Measurements from ENCODE around the gene PPP1R2.
"Not testable (repeated sequence)": the region's sequence is repeated elsewhere in the genome, so short reads cannot be mapped to it uniquely, and the experiment has no call there.

PPP1R2 gene

DNA sequence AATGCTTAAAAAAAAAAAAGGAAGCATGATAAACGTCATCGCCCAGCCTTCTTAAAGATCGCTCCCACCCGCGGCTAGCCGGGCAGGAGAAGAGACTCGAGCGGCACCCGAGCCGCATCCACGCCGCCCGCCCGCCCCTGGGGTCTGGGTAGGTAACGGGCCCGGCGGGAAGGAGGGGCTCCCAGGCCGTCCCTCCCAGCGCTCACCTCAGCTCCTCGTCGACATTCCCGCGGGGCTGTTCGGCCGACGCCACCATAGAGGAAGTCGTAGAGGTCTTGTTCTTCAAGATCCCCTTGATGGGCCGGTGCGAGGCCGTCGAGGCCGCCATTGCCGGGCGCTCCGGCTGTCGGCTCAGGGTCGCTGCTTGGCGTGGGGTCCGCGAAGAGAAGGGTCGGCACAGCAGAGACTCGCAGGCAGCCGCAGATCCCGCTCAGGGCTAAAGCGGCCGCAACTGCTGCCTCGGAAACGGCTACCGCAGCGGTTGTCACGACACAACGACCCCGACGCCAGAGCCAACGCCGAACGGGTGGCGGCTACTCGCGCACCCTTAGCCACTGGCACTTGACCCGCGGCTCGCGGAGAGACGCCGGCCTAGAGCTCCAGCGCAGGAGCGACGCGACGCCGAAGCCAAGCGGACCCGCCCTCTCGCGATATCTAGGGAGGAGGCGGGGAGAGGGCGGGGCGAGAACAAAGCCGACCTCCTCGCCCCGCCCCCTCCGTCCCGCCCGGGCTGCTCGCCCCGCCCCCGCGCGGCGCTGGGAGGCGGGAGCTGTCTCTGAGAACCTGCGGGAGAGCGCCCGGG, at the start of gene PPP1R2:
Gene PPP1R2 (minus strand): TSS at position 628 of the 802 bp plus-strand sequence. CDS start 300 bp downstream, at position 328.
- FAIRE-seq (peak; percentile 72), DNase-seq (ENCODE audit: insufficient read length, low spot score) (peak; percentile 91)

DNA sequence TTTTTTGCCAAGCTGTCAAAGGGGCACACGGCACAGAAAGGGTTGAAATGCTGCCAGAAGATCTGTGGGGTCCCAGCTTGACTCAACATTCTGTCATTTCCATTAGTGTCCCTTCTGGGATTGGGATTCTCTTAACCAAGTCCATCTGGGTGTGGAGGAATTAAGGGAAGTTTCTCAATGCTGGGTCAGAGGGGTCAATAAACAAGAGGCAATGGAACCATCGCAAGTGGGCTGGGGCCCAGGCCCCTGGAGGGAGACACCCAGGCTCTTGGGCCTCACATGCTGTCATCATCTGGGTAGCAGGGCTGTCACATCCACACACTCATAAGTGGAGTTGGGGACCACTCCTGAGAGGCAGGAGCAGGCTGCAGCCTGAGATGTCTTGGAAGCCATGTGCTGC, 48.7 kb upstream of the PPP1R2 start:
- FAIRE-seq (no peak), DNase-seq (ENCODE audit: insufficient read length, low spot score) (no peak)

DNA sequence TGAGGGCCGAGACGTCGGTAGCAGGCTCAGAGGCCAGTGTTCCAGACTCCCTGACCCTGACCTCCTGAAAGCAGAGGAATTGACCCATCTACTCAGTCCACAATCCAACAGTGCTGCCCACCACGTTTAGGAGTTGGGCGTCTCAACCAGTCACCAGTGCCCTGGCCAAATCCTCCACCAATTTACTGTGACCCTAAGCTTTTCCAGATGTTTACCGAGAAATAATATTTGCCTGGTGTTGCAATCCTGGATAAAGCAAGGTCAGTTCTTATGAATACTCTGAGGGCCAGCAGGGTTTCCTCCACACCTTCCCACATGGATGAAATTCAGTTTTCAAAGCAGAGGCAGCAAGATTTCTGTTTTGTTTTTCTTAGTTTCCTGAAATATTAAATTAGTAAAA, 48.1 kb upstream of the PPP1R2 start:
- FAIRE-seq (no peak), DNase-seq (ENCODE audit: insufficient read length, low spot score) (no peak)

DNA sequence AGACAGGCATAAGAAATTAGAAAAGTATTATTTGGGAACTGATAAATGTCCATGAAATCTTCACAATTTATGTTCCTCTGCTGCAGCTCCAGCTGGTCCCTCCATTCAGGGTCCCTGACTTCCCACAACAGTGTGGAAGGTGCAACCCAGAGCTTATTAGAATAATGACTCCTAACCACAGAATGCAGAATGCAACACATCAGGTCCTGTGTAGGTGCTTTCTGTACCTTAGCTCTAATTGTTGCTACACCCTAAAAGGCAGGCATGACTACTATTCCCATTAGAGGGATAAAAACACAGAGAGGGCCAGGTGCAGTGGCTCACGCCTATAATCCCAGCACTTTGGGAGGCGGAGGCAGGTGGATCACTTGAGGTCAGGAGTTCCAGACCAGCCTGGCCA, 47.3 kb upstream of the PPP1R2 start:
- not testable (repeated sequence) for FAIRE-seq; DNase-seq (ENCODE audit: insufficient read length, low spot score)

DNA sequence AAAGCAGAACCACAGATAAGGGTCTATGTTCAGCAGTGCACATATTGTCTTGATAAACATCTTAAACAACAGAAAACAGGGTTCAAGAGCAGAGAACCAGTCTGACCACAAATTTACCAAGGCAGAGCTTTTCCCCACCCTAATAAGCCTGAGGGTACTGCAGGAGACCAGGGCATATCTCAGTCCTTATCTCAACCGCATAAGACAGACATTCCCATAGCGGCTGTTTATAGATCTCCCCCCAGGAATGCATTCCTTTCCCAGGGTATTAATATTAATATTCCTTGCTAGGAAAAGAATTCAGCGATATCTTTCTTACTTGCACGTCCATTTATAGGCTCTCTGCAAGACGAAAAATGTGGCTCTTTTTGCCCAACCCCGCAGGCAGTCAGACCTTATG, 46.7 kb upstream of the PPP1R2 start:
- not testable (repeated sequence) for FAIRE-seq; DNase-seq (ENCODE audit: insufficient read length, low spot score)

DNA sequence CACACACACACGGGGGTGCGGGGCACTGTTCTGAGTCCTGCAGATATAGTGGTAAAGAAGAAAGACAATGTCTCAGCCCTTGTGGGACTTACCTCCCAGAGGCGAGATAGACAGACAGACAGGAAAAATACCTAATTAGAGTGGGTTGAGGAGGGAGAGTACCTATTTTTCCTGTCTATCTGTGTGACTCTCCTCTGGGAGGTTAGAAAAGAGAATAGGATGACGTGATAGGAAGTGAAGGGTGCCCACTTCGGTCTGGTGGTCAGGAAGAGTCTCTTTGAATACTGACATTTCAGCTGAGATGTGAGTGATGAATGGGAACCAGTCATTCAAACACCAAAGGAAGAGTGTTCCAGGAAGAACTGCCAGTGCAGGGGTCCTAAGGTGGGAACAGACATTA, 44.7 kb upstream of the PPP1R2 start:
- FAIRE-seq: no peak
- no peak for DNase-seq (ENCODE audit: insufficient read length, low spot score)

GRCh38 chr3:195587406-195587805, 44.3 kb upstream of the PPP1R2 start:
- DNase-seq (ENCODE audit: insufficient read length, low spot score) (no peak), FAIRE-seq (no peak)

- FAIRE-seq (no peak), DNase-seq (ENCODE audit: insufficient read length, low spot score) (no peak)
Measured at GRCh38 chr3:195584543-195584870, 41.4 kb upstream of the PPP1R2 start.

GRCh38 chr3:195583831-195584542, 40.9 kb upstream of the PPP1R2 start, which contains the start of gene APOD:
Gene APOD (minus strand): TSS chr3:195583940. CDS start chr3:195579461, 4,479 bp downstream.
- DNase-seq (ENCODE audit: insufficient read length, low spot score) (no peak), FAIRE-seq (no peak)

DNA sequence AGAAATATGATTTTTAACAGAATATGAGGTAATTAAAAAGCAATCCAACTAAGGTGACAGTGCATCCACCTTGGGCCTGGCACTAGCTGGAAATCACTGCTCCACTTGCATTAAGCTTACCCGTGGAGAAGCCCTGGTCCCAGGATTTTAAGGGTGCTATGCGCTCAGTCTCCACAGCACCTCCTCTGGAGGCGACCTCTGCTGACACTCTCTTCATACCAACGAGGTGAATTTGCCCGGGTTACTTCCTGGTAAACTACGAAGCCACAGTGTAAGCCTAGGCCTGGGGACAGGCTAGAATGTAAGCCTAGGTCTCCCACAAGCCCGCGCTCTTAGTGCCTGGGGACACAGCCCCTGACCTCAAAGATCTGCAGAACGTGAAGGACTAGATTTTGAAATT, 39.8 kb upstream of the PPP1R2 start:
- no peak for DNase-seq (ENCODE audit: insufficient read length, low spot score)
- no peak for FAIRE-seq

DNA sequence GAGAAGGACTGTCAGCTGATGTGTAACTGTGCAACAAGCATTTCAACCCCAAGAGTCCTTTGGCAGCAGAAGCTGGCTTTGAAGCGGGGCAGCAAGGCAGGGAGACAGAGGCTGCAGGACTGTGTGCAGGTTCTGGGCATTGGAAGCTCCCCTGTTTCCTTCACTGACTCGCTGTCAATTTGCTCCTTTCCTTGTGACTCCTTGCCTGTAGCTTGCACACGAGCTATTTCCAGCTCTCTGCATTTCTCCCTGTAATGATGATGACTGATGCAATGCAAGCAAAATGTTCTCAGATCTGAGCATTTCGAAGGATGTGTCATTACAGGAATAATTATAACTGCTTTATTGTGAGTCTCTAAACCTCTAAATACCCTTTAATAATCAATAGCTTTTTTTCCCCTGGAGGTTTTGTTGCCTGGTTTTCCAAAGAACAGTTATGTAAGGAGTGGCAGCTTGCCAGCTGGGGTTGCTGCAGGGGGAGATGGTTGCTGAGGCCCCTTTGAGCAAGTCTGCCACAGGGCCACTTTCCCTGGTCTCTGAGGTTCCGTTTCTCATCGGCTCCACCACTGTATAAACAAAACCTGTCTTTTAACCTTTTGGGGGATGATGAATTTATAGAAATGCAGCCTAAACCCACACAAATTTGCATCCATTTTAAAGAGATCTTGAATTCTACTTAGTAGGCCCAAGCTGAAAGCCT, 37.8 kb upstream of the PPP1R2 start:
- FAIRE-seq (no peak), DNase-seq (ENCODE audit: insufficient read length, low spot score) (no peak)

DNA sequence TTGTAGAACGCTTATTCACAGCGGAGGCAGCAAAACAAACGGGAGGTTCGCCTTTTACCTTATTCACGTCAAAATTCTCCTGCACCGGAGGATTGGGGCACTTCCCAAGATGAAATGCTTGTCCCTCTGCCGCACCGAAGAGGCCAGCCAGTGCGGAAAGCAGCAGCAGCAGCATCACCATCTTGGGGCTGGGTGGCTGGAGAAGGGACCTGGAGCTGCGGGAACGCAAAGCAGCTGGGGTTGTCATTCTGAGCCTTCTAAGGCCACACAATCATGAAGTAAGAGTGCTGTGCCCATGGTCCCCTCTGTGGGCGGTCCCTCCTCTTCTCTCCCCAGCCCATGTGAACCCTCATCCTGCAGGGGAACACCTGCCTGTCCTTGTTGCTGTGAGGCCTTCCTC, 36.2 kb upstream of the PPP1R2 start:
- DNase-seq (ENCODE audit: insufficient read length, low spot score) (no peak), FAIRE-seq (no peak)

DNA sequence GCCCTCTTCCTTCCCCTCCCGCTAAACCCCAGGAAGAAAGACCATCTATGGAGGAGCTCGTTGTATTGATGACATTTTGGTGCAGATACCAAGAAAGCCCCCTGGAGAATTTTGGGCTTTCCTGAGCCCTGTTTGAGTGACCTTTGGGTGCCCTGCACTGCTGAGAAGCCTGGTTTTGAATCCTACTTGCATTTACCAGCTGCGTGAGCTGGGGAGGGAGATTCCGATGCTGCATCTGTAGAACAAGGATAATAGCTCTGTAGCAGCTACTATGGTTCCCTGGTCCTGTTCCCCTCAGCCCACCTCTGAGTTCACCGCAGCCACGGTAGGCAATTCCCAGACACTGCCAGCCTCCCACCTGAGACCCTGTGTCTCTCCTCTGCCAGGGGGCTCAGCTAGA, 35.4 kb upstream of the PPP1R2 start:
- no peak for FAIRE-seq
- DNase-seq (ENCODE audit: insufficient read length, low spot score): no peak

DNA sequence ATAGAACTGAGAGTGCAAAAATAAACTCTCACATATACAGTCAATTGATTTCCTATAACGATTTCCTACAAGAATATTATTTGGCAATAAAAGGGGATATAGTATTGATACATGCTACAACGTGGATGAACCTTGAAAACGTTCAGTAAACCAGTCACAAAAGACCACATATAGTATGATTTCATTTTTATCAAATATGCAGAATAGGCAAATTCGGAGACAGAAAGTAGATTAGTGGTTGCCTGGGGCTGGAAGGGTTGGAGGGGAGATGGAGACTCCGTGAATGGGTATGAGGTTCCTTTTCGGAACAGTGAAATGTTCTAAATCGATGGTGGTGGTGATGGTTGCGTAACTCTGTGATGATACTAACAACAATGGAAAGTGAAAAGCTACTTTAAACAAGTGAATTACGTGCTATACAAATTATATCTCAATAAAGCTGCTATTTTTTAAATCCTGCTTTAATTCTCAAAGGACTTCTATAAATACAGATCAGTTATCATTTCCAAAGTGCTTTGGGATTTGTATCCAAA, 34.6 kb upstream of the PPP1R2 start:
- DNase-seq (ENCODE audit: insufficient read length, low spot score): no peak
- no peak for FAIRE-seq

- FAIRE-seq: no peak
- no peak for DNase-seq (ENCODE audit: insufficient read length, low spot score)
Measured at GRCh38 chr3:195574497-195575304, 31.6 kb upstream of the PPP1R2 start.

- no peak for DNase-seq (ENCODE audit: insufficient read length, low spot score)
- no peak for FAIRE-seq
Measured at GRCh38 chr3:195573611-195574496, 30.7 kb upstream of the PPP1R2 start.

DNA sequence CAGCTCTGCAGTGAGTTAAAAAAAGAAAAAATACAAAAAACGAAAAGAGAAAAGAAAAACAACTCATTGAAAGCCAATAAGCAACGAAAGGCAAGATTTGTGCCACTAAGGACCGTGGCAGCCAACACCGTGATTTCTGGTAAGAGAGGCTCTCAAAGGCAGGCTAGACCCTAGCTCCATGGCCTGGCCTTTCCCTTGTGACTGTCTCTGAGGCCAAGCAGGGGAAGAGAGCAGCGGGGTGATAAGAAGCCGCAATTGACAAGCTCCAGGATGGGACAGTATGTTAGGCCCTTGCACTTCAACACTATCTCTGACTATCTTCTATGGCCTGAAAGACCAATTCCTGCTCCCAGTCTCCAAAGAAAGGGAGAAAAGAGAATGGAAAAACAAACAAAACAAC, 28.2 kb upstream of the PPP1R2 start:
- FAIRE-seq (no peak), DNase-seq (ENCODE audit: insufficient read length, low spot score) (no peak)

DNA sequence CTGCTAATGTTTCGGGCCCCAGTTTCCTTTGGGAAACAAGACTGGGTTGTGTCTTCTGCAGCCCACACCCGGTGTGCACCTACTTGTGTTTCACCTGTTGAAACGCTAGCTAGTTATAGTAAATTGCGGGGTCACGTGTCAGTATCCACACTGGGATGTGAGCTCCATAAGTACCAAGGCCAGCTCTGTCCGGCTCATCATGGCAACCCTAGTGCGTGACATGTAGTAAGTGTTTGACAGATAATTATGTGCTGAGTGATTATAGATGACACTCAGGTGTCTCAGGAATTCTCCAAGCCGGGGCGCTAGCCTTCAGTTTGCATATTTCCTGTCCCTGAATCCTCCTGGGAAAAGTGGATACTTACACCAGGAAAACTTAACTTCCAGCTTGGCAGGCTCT, 27.8 kb upstream of the PPP1R2 start:
- FAIRE-seq: no peak
- no peak for DNase-seq (ENCODE audit: insufficient read length, low spot score)

DNA sequence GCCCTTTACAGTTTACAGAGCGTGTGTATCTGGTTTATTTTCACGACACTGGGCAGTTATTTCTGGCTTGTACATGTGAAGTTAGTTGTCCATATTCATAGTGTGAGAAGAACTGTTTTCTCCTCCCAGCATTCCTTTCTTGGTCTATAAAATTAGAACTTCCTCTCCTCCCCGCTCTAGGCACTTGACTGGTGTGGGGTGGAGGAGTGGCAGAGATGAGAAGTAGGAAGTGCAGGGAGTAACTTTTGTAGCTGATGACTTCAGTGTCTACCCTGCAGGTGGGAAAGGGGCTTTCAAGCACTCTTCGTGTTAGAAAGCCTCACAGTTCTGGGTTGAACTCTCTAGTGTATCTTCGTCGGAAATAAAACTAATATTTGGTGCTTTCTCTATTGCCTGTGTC, 27.2 kb upstream of the PPP1R2 start:
- no peak for DNase-seq (ENCODE audit: insufficient read length, low spot score)
- no peak for FAIRE-seq

- no peak for FAIRE-seq
- DNase-seq (ENCODE audit: insufficient read length, low spot score): no peak
Measured at GRCh38 chr3:195568630-195569029, 25.5 kb upstream of the PPP1R2 start.

All from HTR-8/SVneo (cell line).